Stimulated activated naive B cell treated with anti-CD40 and anti-IgM and Interleukin-4, amounts not matched to agents 10 μg/mL and 1 μg/mL and 100 μg/mL, for 72 hours (primary cell): ENCODE results near the gene SMOC1.
"Not testable (repeated sequence)": the region's sequence is repeated elsewhere in the genome, so short reads cannot be mapped to it uniquely, and the experiment has no call there.

Source experiments
- ATAC-seq, 2 donors: fragments of 150-1000 bp; cut with Tn5 transposase; replicated peaks; 2 replicates each; pipeline ENCODE4 v1.10.0; 2021; ENCODE audit warnings: moderate library complexity in 1 of 2
- DNase-seq: peaks from one replicate; pipeline ENCODE4 v3.0.0; 2021
- H3K27ac Mint-ChIP-seq: one replicate; pipeline ENCODE4 v1.8.0; 2022; ENCODE audit warnings: mild to moderate bottlenecking, mixed read lengths
- H3K27me3 Mint-ChIP-seq, 2 donors: one replicate each; pipeline ENCODE4 v1.8.0; 2022; ENCODE audit warnings: mixed read lengths in 2 of 2
- H3K36me3 Mint-ChIP-seq, 2 donors: one replicate each; pipeline ENCODE4 v1.8.0; 2022; ENCODE audit warnings: mixed read lengths in 2 of 2, mild to moderate bottlenecking in 1 of 2
- H3K4me1 Mint-ChIP-seq, 2 donors: one replicate each; pipeline ENCODE4 v1.8.0; 2022; ENCODE audit warnings: mixed read lengths in 2 of 2, mild to moderate bottlenecking in 1 of 2
- H3K4me3 Mint-ChIP-seq, 2 donors: one replicate each; pipeline ENCODE4 v1.8.0; 2022; ENCODE audit warnings: mild to moderate bottlenecking in 2 of 2, mixed read lengths in 2 of 2, moderate library complexity in 1 of 2
- H3K9me3 Mint-ChIP-seq, 2 donors: one replicate each; pipeline ENCODE4 v1.8.0; 2022; ENCODE audit warnings: mixed read lengths in 2 of 2, mild to moderate bottlenecking in 1 of 2

Gene SMOC1

DNA sequence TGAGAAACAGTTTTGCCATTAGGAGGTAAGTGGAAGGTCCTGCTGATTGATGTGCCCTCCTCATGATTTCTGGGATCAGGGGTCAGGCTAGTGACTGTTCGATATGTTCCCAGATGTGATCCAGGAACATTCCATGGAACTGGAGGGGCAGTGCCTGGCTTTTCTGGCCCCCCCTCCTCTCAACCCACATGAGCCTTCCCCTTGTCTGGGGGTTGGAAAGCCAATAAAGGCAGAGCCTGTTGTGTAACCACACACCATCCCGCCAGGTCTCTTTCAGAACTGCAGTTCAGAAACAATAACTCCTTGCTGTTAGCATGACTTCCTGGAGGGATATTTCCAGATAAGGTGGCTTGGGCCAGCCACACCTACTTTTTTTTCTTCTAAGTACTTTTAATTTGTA lies 17.8 kb downstream of the SMOC1 start:
- DNase-seq (no peak), ATAC-seq (no peak)
- H3K27ac Mint-ChIP-seq = no peak overlapping the region
- H3K36me3 Mint-ChIP-seq = peaks cover 0 to 4% of the 10 kb centered on the region in 2 donors
- H3K27me3 Mint-ChIP-seq = peaks cover 23 to 45% of the 10 kb centered on the region in 2 donors
- H3K4me1 Mint-ChIP-seq = no peaks in the 10 kb centered on the region
- H3K9me3 Mint-ChIP-seq = peaks cover 23 to 24% of the 10 kb centered on the region in 2 donors
- H3K4me3 Mint-ChIP-seq = no peak overlapping the region

GRCh38 chr14:69900603-69901002 lies 21.4 kb downstream of the SMOC1 start:
- no peak overlapping the region for H3K4me3 Mint-ChIP-seq
- H3K36me3 Mint-ChIP-seq = peaks cover 0 to 4% of the 10 kb centered on the region in 2 donors

GRCh38 chr14:69901113-69901951 lies 22.1 kb downstream of the SMOC1 start:
- Mint-ChIP-seq H3K36me3 (peaks cover 0 to 4% of the 10 kb centered on the region in 2 donors), H3K4me3 (no peak overlapping the region), H3K4me1 (no peaks in the 10 kb centered on the region), H3K9me3 (peaks cover 21% of the 10 kb centered on the region in 2 donors), H3K27me3 (peaks cover 0 to 14% of the 10 kb centered on the region in 2 donors), H3K27ac (no peak overlapping the region)
- DNase-seq = no peak
- no peak for ATAC-seq

More at GRCh38 chr14:69900603-69901002, 21.4 kb downstream of the SMOC1 start:
- Mint-ChIP-seq H3K27ac (no peak overlapping the region), H3K9me3 (peaks cover 21 to 24% of the 10 kb centered on the region in 2 donors), H3K27me3 (peaks cover 6 to 19% of the 10 kb centered on the region in 2 donors), H3K4me1 (no peaks in the 10 kb centered on the region)
- DNase-seq (no peak), ATAC-seq (no peak)

DNA sequence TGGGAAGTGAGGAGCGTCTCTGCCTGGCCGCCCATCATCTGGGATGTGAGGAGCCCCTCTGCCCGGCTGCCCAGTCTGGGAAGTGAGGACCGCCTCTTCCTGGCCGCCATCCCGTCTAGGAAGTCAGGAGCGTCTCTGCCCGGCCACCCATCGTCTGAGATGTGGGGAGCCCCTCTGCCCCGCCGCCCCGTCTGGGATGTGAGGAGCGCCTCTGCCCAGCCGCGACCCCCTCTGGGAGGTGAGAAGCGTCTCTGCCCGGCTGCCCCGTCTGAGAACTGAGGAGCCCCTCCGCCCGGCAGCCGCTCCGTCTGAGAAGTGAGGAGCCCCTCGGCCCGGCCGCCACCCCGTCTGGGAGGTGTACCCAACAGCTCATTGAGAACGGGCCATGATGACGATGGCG lies 23.8 kb downstream of the SMOC1 start:
- H3K27ac Mint-ChIP-seq, H3K36me3 Mint-ChIP-seq, DNase-seq, H3K4me3 Mint-ChIP-seq, ATAC-seq, H3K4me1 Mint-ChIP-seq: not testable (repeated sequence)
- peaks cover 0 to 13% of the 10 kb centered on the region in 2 donors for H3K27me3 Mint-ChIP-seq
- H3K9me3 Mint-ChIP-seq = peaks cover 12 to 13% of the 10 kb centered on the region in 2 donors

DNA sequence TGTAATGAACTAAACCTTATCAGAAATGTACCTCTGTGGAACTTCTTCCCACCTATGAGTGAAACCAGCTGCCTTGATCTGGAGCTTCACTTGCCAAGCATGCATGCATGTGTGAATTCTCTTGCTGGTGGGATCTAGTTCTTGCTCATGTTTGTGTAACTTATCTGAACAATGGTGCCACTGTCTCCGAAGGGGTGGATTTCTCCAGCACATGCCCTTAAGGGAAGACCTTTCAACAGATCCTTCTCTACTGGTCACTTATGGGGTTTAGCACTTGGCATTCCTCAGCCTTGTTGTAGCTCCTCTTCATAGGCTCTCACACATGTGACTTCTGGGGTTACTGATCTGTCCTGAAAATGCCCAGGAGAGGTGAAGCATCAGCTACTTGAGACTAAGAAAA lies 25.0 kb downstream of the SMOC1 start:
- Mint-ChIP-seq H3K27me3 (peaks cover 0 to 2% of the 10 kb centered on the region in 2 donors), H3K4me1 (no peaks in the 10 kb centered on the region), H3K4me3 (no peak overlapping the region), H3K36me3 (no peaks in the 10 kb centered on the region), H3K27ac (no peak overlapping the region), H3K9me3 (peaks cover 2% of the 10 kb centered on the region in 2 donors)
- DNase-seq (no peak), ATAC-seq (no peak)

DNA sequence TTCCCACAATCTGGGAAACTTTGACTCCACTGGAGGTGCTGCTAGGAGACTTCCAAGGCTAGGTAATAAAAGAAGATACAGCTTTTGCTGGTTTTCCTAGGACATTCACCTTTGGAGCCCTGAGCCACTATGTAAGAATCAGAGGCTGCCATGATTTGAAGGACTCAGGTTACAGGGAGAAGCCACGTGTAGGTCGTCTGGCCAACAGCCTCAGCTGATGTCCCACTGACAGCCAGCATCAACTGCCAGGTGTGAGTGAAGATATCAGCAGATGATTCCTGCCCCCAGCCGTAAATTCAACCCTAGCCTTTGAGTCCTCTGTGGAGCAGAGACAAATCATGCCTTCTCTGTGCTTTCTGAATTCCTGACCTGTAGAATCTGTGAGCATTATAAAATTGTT lies 27.0 kb downstream of the SMOC1 start:
- no peak for DNase-seq
- Mint-ChIP-seq H3K27me3 (peaks cover 0 to 10% of the 10 kb centered on the region in 2 donors), H3K27ac (no peak overlapping the region), H3K4me3 (no peak overlapping the region), H3K9me3 (no peaks in the 10 kb centered on the region), H3K36me3 (no peaks in the 10 kb centered on the region), H3K4me1 (no peaks in the 10 kb centered on the region)
- ATAC-seq = no peak

GRCh38 chr14:69909826-69910550 lies 30.8 kb downstream of the SMOC1 start:
- no peak for ATAC-seq
- Mint-ChIP-seq H3K36me3 (no peaks in the 10 kb centered on the region), H3K4me3 (no peak overlapping the region), H3K27me3 (peaks cover 2 to 12% of the 10 kb centered on the region in 2 donors), H3K4me1 (no peaks in the 10 kb centered on the region), H3K27ac (no peak overlapping the region), H3K9me3 (no peaks in the 10 kb centered on the region)
- DNase-seq = no peak

DNA sequence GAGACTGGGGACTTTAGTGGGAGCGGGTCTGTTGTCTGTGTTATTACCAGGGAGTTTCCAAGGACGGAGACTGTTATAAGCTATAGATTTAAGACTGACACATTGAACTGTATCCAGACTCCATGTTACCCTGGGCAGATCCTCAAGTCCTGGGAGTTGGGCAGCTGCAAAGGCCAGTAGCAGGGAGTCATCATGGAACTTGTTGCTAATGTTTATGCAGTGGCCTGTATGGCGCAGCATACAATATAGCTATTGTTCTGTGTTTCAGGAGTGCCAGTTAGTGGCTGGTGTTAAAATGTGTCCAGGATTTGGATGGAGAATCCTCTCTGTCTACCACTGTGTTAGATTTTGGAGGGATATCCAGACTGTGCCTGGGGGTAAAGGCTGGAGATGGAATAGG lies 31.7 kb downstream of the SMOC1 start:
- DNase-seq = no peak
- no peaks in the 10 kb centered on the region for H3K9me3 Mint-ChIP-seq
- no peak overlapping the region for H3K4me3 Mint-ChIP-seq
- no peaks in the 10 kb centered on the region for H3K36me3 Mint-ChIP-seq
- no peak for ATAC-seq
- H3K4me1 Mint-ChIP-seq = no peaks in the 10 kb centered on the region
- H3K27ac Mint-ChIP-seq = no peak overlapping the region
- H3K27me3 Mint-ChIP-seq = peaks cover 11 to 21% of the 10 kb centered on the region in 2 donors

- Mint-ChIP-seq H3K27ac (no peak overlapping the region), H3K36me3 (no peaks in the 10 kb centered on the region), H3K27me3 (peaks cover 24 to 36% of the 10 kb centered on the region in 2 donors), H3K4me3 (no peak overlapping the region), H3K9me3 (no peaks in the 10 kb centered on the region), H3K4me1 (no peaks in the 10 kb centered on the region)
- DNase-seq = no peak
- no peak for ATAC-seq
Measured at GRCh38 chr14:69913686-69914085, 34.5 kb downstream of the SMOC1 start.

- DNase-seq = no peak
- H3K27ac Mint-ChIP-seq = no peak overlapping the region
- H3K9me3 Mint-ChIP-seq = no peaks in the 10 kb centered on the region
- ATAC-seq = no peak
- no peak overlapping the region for H3K4me3 Mint-ChIP-seq
- H3K27me3 Mint-ChIP-seq = peaks cover 27 to 31% of the 10 kb centered on the region in 2 donors
- H3K36me3 Mint-ChIP-seq = no peaks in the 10 kb centered on the region
- no peaks in the 10 kb centered on the region for H3K4me1 Mint-ChIP-seq
Measured at GRCh38 chr14:69916396-69916795, 37.2 kb downstream of the SMOC1 start.

GRCh38 chr14:69917287-69917686 lies 38.1 kb downstream of the SMOC1 start:
- Mint-ChIP-seq H3K36me3 (no peaks in the 10 kb centered on the region), H3K27ac (no peak overlapping the region), H3K4me3 (no peak overlapping the region), H3K9me3 (no peaks in the 10 kb centered on the region), H3K27me3 (peaks cover 31 to 35% of the 10 kb centered on the region in 2 donors), H3K4me1 (no peaks in the 10 kb centered on the region)
- DNase-seq (no peak), ATAC-seq (no peak)

DNA sequence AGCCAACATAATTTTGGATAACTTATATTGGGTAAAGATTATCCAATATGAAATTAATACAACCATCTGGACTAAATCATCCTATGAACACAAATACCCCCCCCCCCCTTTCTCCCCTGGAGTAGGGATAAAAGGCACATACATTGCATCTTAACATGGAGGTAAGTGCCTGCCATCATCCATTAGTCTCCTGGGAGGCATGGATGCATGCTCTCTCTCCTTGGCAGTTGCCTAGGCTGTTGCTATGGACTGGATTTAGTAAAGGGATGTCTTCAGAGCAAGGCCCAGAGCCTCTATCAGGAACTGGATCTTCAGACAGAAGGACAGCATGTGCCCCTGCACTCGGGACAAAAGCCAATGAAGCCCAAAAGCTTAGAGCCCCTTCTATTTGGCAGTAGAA lies 40.6 kb downstream of the SMOC1 start:
- peaks cover 37 to 52% of the 10 kb centered on the region in 2 donors for H3K27me3 Mint-ChIP-seq
- ATAC-seq (no peak), DNase-seq (no peak)
- H3K27ac Mint-ChIP-seq = no peak overlapping the region
- H3K4me1 Mint-ChIP-seq = no peaks in the 10 kb centered on the region
- no peaks in the 10 kb centered on the region for H3K36me3 Mint-ChIP-seq
- no peak overlapping the region for H3K4me3 Mint-ChIP-seq
- H3K9me3 Mint-ChIP-seq = no peaks in the 10 kb centered on the region

DNA sequence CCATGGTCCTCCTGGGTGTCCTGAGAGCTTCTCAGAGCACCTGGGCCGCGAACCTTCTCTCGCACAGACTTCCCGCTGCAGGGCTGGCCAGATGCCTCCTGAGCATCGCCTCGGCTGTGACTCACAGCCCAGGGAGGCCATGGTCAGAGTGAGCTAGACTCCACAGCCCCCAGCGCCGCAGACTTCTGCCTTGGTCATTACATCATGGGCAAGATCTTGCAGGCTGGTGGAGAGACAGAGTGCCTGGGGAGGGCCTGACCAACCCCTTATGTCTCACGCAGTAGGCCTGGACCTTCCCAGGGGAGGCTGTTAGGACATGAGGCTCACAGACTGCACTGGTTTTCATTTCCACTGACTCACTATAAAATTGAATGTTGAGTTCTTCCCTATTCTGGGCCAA lies 41.8 kb downstream of the SMOC1 start:
- DNase-seq = no peak
- H3K27ac Mint-ChIP-seq = no peak overlapping the region
- no peak for ATAC-seq
- H3K4me1 Mint-ChIP-seq = no peaks in the 10 kb centered on the region
- no peaks in the 10 kb centered on the region for H3K9me3 Mint-ChIP-seq
- peaks cover 25 to 48% of the 10 kb centered on the region in 2 donors for H3K27me3 Mint-ChIP-seq
- no peaks in the 10 kb centered on the region for H3K36me3 Mint-ChIP-seq
- no peak overlapping the region for H3K4me3 Mint-ChIP-seq

GRCh38 chr14:69922198-69922597 lies 43.0 kb downstream of the SMOC1 start:
- no peaks in the 10 kb centered on the region for H3K36me3 Mint-ChIP-seq

DNA sequence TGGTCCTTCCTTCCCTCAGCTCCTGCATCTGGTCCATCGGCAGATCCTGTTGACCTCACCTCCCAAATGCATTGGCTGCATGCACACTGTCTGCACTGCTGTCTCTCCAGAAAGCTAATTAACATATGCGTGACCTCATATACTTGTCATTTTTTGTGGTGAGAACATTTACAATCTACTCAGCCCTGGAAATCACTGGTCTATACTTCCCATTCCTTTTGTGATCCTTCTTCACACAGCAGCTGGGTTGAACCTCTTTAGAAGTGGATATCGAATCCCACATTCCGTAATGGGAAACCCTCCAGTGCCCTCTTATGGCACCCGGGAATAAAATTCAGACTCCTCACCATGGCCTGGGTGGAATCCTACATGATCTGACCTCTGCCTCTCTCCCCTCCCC lies 45.0 kb downstream of the SMOC1 start:
- Mint-ChIP-seq H3K4me3 (no peak overlapping the region), H3K36me3 (no peaks in the 10 kb centered on the region), H3K9me3 (no peaks in the 10 kb centered on the region), H3K27ac (no peak overlapping the region), H3K27me3 (peaks cover 18 to 44% of the 10 kb centered on the region in 2 donors), H3K4me1 (no peaks in the 10 kb centered on the region)
- no peak for DNase-seq
- ATAC-seq = no peak

More at GRCh38 chr14:69922198-69922597, 43.0 kb downstream of the SMOC1 start:
- Mint-ChIP-seq H3K4me1 (no peaks in the 10 kb centered on the region), H3K4me3 (no peak overlapping the region), H3K27me3 (peaks cover 17 to 43% of the 10 kb centered on the region in 2 donors), H3K9me3 (no peaks in the 10 kb centered on the region), H3K27ac (no peak overlapping the region)
- no peak for ATAC-seq
- DNase-seq = no peak
